Type B pancreatic cell (in vitro differentiated cells): Measurements from ENCODE around the gene CYP26C1. TPM values are rescaled to one million over a fixed set of nuclear protein-coding genes. Genes with fewer than 3 reads are reported as not detected.
A peak's percentile ranks its signal among the peaks of the same experiment; 100 is the strongest.

Source experiments
- DNase-seq: peaks from one replicate; pipeline ENCODE4 v3.0.0; 2021; ENCODE audit warnings: mixed read lengths; ENCODE audit not compliant: unreplicated experiment; ENCODE audit errors: extremely low spot score
- H3K27ac Mint-ChIP-seq: 2 replicates; pipeline ENCODE4 v1.8.0; 2021; ENCODE audit warnings: mild to moderate bottlenecking, mixed read lengths
- H3K27me3 Mint-ChIP-seq: 2 replicates; pipeline ENCODE4 v1.8.0; 2021; ENCODE audit warnings: mixed read lengths
- H3K36me3 Mint-ChIP-seq: 2 replicates; pipeline ENCODE4 v1.8.0; 2021; ENCODE audit warnings: mixed read lengths
- H3K4me1 Mint-ChIP-seq: one replicate; pipeline ENCODE4 v1.8.0; 2021; ENCODE audit warnings: mixed read lengths; ENCODE audit not compliant: unreplicated experiment
- H3K4me3 Mint-ChIP-seq: 2 replicates; pipeline ENCODE4 v1.8.0; 2021; ENCODE audit warnings: mild to moderate bottlenecking, mixed read lengths
- H3K9me3 Mint-ChIP-seq: 2 replicates; pipeline ENCODE4 v1.8.0; 2021; ENCODE audit warnings: mixed read lengths
- CTCF ChIP-seq: fragments of 200-600 bp; sonication (generic); conservative IDR thresholded peaks from 2 replicates; pipeline ENCODE4 v1.5.0; 2021; ENCODE audit warnings: antibody characterized with exemption, mild to moderate bottlenecking
- total RNA-seq: library from RNA; stranded (reverse); gene quantifications from 2 replicates; pipeline ENCODE4 v1.2.1, GENCODE V29; 2021; ENCODE audit warnings: low replicate concordance

CYP26C1 gene
- total RNA-seq, 1 donor from 2014 or later: not detected

GRCh38 chr10:93068411-93069244 is 8.0 kb downstream of the CYP26C1 start:
- Mint-ChIP-seq H3K4me1 (peaks cover 27% of the 10 kb centered on the region), H3K9me3 (no peaks in the 10 kb centered on the region), H3K27me3 (peaks cover 95% of the 10 kb centered on the region), H3K4me3 (peak overlapping the region; percentile 81), H3K27ac (no peak overlapping the region), H3K36me3 (peaks cover 3% of the 10 kb centered on the region)
- no peak for DNase-seq
- no peak for TF ChIP-seq CTCF

GRCh38 chr10:93069245-93069561 is 8.6 kb downstream of the CYP26C1 start:
- no peak overlapping the region for H3K27ac Mint-ChIP-seq
- peak overlapping the region; percentile 31 for H3K4me3 Mint-ChIP-seq
- TF ChIP-seq CTCF: no peak
- DNase-seq: no peak
- H3K4me1 Mint-ChIP-seq: peaks cover 28% of the 10 kb centered on the region
- H3K27me3 Mint-ChIP-seq: peaks cover 95% of the 10 kb centered on the region
- no peaks in the 10 kb centered on the region for H3K9me3 Mint-ChIP-seq
- H3K36me3 Mint-ChIP-seq: no peaks in the 10 kb centered on the region

GRCh38 chr10:93070378-93071176 is 10.0 kb downstream of the CYP26C1 start:
- Mint-ChIP-seq H3K4me1 (peaks cover 38% of the 10 kb centered on the region), H3K27ac (no peak overlapping the region), H3K36me3 (no peaks in the 10 kb centered on the region), H3K9me3 (no peaks in the 10 kb centered on the region), H3K27me3 (peaks cover 95% of the 10 kb centered on the region), H3K4me3 (peak overlapping the region; percentile 75)
- DNase-seq: no peak
- TF ChIP-seq CTCF: no peak

GRCh38 chr10:93071177-93071472 is 10.5 kb downstream of the CYP26C1 start:
- peaks cover 98% of the 10 kb centered on the region for H3K27me3 Mint-ChIP-seq
- peaks cover 41% of the 10 kb centered on the region for H3K4me1 Mint-ChIP-seq
- no peak for DNase-seq
- H3K9me3 Mint-ChIP-seq: no peaks in the 10 kb centered on the region
- H3K36me3 Mint-ChIP-seq: no peaks in the 10 kb centered on the region
- no peak for TF ChIP-seq CTCF
- peak overlapping the region; percentile 75 for H3K4me3 Mint-ChIP-seq
- H3K27ac Mint-ChIP-seq: no peak overlapping the region

- H3K27ac Mint-ChIP-seq: no peak overlapping the region
- TF ChIP-seq CTCF: no peak
- peaks cover 98% of the 10 kb centered on the region for H3K27me3 Mint-ChIP-seq
- no peaks in the 10 kb centered on the region for H3K9me3 Mint-ChIP-seq
- peaks cover 41% of the 10 kb centered on the region for H3K4me1 Mint-ChIP-seq
- H3K36me3 Mint-ChIP-seq: no peaks in the 10 kb centered on the region
- H3K4me3 Mint-ChIP-seq: peak overlapping the region; percentile 83
- no peak for DNase-seq
These were observed 11.2 kb downstream of the CYP26C1 start for GRCh38 chr10:93071674-93072224.
